Hematopoietic multipotent progenitor cell treated with erythropoietin and hydrocortisone succinate and interleukin-3 and kit ligand, for 17 days (in vitro differentiated cells): ENCODE measurements around the gene ADCY2.

Experiments
- DNase-seq: peaks from one replicate; pipeline ENCODE4 v3.0.0-alpha.2; 2015; ENCODE audit warnings: low spot score

Gene ADCY2

DNA sequence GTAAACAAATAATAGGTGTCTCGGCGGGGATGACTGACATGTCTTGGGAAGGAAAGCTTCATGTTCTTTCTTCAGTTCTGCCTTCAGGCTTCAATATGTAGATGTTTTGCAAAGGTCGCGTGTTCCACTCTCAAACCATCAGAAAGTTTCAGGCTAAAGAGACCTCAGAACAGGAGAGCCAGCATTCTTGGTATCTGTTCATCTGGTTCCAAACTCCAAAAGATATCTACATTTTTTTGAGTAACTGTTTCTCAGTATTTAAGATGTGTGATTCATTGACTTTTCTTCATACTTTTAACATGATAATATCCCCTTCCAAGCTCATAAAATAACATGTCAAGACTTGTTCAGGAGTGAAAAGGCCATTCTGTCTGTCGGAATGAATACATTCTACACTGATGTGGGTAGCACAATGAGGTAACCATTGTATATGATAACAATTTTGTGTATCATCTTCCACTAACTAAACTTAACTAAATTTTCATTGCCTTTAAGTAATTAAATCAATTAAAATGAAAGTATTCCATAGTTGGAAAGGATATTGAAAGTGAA is 271.4 kb downstream of the ADCY2 start:
- no peak for DNase-seq

DNA sequence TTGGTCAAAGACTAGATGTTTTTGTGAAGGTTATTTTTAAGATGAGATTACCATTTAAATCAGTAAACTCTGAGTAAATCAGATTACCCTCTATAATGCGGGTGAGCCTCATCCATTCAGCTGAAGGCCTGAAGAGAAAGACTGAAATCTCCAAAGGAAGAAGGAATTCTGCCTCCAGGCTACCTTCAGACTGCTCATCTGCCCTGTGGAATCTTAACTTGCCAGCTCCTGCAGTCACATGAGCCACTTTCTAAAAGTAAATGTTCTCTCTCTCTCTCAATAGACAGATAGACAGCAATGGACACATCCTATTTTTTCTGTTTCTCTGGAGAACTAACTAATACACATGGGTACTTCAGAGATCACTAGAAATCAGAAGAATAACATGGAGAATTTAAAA is 272.2 kb downstream of the ADCY2 start:
- DNase-seq: no peak

DNA sequence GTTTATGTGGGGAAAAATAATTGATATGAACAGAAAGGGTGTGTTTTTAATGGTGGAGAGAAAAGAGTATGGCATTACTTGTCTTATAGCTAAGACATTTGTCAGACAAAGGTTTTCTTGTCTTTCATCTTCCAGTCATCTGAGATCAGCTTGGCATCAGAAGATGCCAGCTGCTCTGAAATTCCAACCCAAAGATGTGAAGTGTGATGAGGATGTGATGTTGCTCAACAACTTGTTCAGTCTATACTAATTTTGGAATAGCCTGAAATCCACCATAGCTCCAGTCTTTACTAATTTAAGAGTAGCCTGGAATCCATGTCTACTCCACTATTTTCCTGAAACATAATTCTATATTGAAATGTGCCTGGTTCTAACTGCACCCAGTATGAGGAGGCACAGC is 272.7 kb downstream of the ADCY2 start:
- no peak for DNase-seq

DNA sequence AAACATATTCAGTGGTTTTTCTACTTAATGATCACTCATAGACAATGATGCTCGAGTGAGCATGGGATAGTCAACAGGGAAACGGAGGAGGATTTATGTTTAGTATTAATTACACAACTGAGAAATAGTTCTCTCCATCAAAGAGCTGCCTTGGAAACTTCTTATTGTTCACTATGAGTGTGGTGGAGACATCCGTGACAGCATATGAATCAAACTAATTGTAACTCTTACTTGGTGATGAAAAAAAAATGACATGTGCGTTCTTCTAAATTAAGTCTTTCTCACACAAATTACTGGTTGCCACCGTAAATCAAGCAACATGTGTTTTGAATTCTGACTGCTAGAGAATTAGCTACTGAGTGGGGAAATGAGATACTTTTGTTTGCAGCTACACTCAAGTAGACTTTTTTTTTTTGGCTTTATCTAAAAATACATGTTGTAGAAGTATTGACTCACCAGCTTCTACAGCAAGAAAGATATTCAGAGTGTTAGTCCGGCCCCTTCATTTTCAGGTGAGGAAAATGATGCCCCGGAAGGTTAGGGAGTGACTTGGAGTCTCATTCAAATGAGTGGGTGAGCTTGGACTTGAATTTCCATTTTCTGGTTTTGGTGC is 275.5 kb downstream of the ADCY2 start:
- no peak for DNase-seq

DNA sequence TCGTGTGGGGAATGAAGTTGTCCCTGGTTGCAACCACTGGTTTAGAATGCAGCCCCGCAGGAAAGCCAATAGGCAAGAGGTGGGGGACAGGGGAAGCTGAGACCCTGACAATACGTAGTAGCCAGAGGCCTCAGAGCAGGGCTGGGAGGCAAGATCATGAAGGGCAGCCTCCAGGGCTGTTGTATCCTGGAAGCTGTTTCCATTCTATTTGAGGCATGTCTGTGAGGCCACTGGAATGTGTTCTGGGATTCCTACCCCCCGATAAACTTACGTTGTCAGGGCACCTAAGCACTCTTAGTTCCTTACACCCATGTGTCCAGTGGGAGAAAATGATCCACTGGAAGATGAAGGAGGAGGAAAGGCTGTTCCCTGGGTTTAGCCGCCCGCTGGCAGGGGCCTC is 277.7 kb downstream of the ADCY2 start:
- no peak for DNase-seq

DNA sequence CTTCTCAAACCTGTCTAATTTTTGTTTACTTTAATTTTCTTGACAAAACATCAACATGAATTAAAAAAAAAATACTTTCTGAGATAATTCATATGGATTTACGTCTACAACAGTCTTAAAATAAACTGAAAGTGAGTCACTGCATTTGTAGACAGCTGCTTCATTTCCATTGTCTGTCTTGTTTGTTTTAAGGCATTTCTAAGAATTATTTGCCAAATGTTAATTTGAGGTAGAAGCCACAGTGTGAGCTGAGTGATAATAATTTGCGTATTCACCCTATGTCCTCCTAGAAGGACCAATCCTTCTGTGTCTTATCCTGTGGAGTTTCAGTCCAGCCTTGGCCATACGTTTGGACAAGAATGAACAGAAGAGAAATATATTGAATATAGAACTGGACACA is 280.5 kb downstream of the ADCY2 start:
- no peak for DNase-seq

DNA sequence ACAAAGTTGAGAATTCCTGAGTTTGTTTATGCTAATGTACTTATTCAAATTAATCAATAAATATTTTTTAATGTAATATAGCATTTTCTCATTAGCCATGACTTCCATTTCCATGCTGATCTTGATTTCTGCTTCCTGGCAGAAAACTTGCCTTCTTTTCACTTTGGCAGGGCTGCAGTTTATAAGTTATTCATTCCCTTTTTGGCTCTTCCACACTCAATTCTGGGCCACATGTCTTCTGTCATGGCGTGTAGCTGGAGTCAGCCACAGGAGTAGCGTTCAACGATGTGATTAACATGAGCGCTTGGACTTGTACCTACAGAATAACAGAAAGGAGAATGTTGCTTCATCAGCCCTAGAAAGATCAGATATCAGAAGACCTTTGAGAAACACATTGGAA is 282.1 kb downstream of the ADCY2 start:
- DNase-seq: no peak

DNA sequence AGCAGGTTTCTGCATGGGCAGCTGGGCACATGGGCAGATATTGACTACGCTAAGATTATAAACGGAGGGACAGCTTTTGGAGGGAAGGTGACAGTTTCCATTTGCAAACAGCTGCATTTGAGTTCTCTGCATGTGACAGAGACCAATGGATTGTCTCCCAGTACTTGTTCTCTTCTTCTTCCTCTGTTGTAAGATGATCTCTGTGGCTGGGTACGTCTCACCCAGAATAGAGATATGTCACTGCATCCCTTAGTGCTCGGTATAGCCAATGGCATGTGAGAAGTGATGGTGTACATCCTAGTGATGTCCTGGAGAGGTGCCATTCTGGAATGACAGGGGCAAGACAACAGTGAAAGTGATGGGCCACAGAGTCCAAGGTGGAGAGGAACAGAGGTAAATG is 283.7 kb downstream of the ADCY2 start:
- no peak for DNase-seq

DNA sequence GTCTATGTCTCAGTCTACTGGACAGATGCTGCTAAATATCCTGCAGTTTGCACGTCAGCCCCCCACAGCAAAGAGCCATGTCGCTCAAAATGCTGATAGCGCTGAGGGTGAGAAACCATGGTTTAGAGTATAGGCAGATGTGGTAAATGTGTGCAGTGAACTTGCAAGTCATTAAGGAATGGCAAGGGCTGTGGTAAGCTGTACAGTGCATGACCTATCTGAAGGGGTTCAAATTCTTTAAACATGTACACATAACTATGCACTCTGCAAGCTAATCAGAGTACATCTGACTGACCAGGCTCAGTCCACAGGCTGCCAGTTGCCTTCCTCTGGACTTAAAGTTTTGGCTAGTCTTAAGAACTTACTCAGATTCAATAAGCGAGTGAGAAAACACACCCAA is 284.3 kb downstream of the ADCY2 start:
- DNase-seq: no peak

DNA sequence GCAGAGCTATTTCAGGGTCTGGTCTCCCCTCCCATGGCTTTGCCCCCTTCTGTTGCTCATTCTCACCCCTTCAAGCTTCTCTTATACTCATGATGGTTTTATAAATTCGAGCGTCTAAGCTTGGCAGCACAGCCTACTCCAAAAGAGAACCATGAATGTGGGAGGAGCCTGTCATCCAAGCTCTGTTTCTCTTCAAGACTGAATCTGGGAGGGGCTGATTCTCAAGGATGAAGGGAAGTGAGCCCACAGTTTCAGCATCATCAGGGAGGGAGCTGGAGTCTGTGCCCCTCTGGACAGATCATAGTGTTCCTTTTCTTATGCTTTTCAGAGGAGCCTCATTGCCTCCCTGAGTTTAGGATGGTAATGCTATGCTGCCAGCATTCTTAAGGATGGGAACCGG is 286.4 kb downstream of the ADCY2 start:
- no peak for DNase-seq

DNA sequence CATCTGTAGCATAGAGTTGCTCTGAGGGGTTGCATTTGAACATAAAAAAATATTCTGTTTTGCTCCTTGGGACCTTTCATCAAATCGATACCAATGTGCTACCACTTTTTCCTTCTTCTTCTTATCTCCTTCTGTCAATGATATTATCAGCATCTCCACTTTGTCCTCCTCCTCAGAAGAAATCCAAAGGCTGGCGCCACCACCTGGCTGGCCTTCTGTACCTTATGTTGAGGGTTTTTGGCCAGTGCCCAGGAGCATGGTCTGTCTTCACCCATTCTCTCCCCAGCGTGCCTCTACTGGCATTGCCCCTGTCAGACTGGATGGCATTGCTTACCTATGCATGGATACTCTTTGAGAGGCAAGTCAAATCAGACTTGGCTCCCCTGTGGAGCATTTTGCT is 287.8 kb downstream of the ADCY2 start:
- DNase-seq: no peak

DNA sequence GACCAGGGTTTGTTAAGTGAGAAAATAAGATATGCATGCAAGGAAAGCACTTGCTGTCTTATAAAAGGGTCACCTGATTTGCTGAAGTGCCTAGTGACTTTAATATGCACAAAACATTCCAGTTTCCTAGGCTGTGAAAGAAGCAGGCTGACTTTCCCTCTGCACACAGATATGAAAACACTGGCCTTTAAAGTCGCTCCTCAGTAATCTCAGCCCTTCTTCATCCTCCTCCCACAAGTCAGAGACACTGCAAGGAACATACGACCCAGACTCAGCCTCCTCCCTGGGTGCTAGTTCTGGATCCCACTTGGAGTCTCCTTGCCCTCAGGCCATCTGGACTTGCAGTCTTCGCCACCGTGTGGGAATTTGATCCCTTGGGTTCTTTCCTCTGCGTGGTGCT is 288.9 kb downstream of the ADCY2 start:
- DNase-seq: no peak

DNA sequence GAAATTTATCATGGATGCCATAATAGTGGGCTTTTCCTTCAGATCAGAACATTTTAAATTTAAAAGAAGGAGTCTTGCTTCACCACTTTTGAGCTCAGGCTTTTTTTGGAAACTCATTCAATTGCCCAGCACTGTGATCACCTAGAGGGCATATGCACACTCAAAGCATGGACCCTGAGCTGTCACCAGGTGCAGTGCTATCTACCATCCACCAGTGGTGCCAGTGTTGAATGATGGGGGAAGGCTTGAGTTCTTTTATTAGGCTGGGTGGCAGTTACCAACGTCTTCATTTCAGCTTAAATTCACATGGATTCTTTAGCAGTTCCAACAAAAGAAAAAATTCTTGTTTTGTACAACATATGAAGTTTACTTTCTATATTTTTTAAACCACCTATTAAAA is 290.9 kb downstream of the ADCY2 start:
- no peak for DNase-seq

DNA sequence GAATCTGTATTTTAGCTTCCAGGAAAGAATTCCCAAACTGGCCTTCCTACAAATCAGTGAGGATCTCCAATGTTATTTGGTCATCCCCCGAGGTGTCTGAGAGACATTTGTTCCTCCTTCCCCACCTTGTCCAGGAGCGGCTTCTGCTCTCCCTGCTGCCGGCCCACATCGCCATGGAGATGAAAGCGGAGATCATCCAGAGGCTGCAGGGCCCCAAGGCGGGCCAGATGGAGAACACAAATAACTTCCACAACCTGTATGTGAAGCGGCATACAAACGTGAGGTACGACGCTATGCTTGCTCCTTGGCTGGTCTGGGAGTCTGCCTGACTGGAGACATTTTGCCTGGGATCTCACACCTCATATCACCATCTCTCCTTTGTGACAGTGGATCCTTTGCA is 294.6 kb downstream of the ADCY2 start:
- DNase-seq: no peak

DNA sequence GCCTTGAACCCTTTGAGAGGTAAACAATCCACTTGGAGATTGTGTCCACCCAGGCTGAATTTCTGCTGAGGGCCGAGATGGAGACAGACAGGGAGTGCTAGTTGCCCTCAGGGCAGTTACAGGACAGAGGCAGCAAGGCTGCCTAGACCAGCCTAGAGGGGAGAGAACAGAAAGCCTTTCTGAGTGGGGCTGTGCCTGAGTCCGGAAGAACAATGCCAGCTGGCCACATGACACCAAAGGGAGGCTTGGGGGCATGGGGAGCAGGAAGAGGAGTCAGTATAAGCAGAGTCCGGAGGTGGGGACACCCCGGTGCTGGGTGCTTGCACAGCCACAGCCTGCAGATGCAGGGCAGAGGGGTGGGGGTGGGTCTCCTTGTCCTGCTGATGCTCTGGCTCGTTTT is 309.3 kb downstream of the ADCY2 start:
- no peak for DNase-seq

DNA sequence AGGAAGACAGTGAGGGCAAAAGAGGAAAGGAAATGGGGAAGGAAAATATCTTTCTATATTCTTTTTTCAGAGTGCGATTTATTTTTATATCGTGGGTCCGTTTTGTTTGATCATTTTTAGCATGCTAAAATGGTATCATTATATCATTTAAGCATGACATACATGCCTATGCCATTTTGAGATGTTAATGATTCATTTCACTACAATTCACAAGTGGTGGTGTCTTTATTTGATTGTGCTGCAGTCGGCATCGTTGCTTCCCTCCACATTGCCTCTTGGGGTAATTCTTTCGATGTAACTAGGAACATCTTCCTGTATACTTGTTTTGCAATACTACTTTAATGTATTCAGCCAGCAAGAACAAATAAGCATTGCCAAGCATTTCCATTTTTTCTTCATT is 309.8 kb downstream of the ADCY2 start:
- DNase-seq: no peak

DNA sequence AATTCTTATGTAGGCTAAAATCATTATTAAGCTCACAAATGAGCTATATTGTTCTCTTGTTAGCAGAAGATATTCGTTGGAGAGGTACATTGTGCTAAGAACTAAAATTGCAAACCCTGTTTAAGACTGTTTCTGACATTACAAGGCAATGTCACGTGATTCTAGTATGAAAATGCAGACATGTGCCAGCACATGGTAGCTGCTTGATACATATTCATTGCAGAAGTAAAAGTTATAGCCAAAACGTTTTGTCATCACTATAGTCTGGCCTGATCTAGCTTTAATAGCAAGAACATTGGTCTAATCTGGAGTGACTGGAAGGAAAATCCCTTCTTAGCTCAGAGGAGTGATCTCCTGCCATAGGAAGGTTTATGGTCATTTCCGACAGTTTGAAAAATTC is 310.3 kb downstream of the ADCY2 start:
- DNase-seq: no peak

DNA sequence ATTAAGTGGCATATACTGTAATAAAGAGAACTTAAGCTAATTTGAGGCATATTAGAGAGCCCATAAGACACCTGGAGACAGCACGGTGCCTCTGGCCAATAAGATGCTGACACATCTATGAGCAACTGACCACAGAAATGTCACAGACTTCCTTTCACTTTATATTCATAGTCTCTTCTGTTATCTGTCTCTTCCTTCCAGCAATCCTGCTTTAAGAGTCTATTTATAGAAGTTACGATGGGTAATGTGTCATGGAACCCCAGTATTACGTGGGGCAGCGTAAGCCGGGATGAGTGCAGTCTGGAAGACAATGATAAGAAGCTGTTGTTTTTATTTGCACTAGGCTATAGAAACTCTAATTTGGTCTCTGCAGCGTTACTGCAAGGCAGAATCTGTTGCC is 318.2 kb downstream of the ADCY2 start:
- no peak for DNase-seq

DNA sequence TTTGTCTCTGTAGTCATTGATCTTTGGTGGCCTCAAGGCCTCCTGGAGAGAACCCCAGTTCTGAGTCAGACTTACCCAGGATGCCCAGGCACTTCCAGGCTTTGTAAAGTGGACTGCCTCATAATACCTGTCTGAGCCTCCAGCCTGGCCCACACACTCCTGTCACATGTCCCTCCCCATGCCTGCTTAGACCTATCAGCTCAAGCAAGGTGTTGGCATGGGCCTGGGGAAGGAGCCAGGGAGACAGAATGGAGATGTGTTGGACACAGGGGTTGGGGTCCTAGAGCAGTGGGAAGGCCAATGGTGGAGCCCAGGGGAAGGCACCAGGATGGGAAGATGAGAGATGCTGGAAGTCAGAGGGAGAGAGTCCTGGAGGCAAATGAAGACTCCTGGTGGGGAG is 318.8 kb downstream of the ADCY2 start:
- no peak for DNase-seq

DNA sequence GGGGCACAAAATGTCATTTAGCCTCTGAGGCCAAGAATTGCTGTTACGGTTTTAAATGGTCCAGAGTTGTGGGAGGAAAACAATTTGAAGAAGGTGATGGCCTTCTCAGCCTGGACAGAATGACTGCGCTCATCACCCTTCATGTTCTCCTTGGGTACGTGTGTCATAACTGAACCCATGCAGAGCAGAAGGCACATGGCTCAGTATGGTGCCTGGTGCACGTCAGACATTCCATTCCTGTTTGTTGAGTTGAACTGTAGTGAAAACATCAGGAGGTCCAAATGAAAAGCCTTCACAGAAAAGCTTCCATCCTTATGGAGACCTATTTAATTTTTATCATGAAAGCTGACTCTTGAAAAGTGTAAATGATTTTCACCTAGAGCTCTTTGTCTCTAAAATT is 321.8 kb downstream of the ADCY2 start:
- no peak for DNase-seq

DNA sequence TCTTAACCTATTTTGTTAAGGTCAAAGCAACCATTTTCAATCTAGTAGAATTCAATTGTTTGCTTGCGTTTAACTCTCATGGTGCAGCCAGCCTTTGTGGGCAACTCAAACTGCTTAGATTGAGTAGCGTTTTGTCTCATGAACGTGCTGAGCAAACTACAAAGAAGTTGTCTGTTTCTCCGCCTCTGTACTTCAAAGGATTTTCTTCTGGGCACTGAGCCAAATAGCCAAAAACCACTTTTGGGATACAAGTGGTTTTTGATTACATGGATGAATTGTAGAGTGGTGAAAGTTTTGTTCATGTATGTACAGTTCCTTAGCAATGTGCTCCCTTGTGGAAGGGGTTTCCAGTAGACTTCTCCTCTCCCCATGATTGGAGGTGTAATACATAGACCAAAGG is 332.1 kb downstream of the ADCY2 start:
- no peak for DNase-seq

DNA sequence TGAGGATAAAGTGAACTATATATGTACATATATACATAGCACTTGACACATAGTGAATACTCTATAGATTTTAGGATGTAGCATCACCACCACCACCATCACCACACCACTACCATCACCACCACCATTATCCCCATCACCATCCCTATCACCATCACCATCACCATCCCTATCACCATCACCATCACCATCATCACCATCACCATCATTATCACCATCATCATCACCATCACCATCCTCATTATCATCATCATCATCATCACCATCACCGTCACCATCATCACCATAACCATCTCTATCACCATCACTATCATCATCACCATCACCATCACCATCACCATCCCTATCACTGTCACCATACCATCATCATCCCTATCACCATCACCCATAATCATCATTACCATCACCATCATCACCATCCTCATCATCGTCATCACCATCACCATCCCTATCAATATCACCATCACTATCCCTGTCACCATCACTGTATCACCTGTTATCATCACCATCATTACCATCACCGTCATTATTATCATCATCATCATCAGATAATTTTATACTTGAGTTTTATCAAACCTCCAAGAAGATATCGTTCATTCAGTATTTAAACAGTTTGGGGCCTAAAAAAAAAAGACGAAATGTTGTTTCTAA is 345.6 kb downstream of the ADCY2 start:
- DNase-seq: no peak

DNA sequence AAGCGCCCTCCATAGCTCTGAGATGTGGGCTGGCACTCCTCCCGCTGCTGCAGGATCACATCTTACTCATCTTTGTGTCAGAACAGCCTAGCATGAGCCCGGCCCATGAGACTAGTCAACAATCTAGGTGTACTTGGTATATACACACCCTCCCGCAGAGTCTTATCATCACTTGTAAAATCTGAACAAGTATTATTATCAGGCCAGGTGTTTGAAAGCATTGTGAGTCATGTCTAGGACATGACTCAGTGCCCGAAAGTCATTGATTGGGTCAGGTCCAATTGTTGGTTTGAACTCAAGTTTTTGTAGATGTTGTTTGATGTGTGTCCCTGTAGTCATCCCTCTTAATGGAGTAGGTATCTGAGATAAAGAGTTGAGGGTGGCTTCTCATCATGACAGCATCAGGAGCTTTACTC is 346.3 kb downstream of the ADCY2 start:
- DNase-seq: no peak
